HCT116 (cell line): ENCODE results near the gene IFT88. TPM values are rescaled to one million over a fixed set of nuclear protein-coding genes. Genes with fewer than 3 reads are reported as not detected.

Source experiments
- ATAC-seq: fragments of 200-7000 bp; cut with Tn5 transposase; 2 replicates; pipeline ENCODE4 v1.9.1; 2020; ENCODE audit warnings: mild to moderate bottlenecking, moderate library complexity
- BruUV-seq: library from RNA; stranded (reverse); fragments of 400-500 nt; replicated peaks from 2 replicates; lab custom pipeline; 2021; lab: Mats Ljungman, UMichigan
- CTCF ChIA-PET: fragments of 300-600 bp; sonication (Branson Sonifier 250); formaldehyde crosslinking; loops from one replicate; lab custom pipeline; 2021; ENCODE audit warnings: antibody characterized with exemption; lab: Charles Lee
- POLR2A ChIA-PET: fragments of 300-600, 350-600 bp; sonication (Branson Sonifier 250); formaldehyde crosslinking; loops from one replicate; lab custom pipeline; 2021; ENCODE audit warnings: antibody characterized with exemption; lab: Charles Lee
- RAD21 ChIA-PET, 2 experiments: fragments of 300-600 bp; sonication (Branson Sonifier 250); formaldehyde crosslinking; loops; one replicate each; lab custom pipeline; 2023; ENCODE audit warnings: low total read pairs in 2 of 2; ENCODE audit not compliant: uncharacterized antibody in 2 of 2, unreplicated experiment in 2 of 2, low non-redundant PET in 1 of 2; lab: Charles Lee
- DNase-seq: peaks from one replicate; pipeline ENCODE4 v3.0.0-alpha.2; 2010; ENCODE audit warnings: low read depth, low spot score
- H2AFZ ChIP-seq: fragments of 200-600 bp; shearing (Covaris generic), sonication (generic); 2 replicates; pipeline ENCODE4 v1.6.1; 2017; ENCODE audit warnings: low read depth, mixed run types, mixed read lengths, antibody characterized with exemption, low read length; ENCODE audit not compliant: poor library complexity, severe bottlenecking
- H3K27ac ChIP-seq: 2 replicates; pipeline ENCODE4 v1.5.1; 2012; ENCODE audit warnings: low read depth, low read length
- H3K27me3 ChIP-seq: fragments of 200-600 bp; sonication (generic); 2 replicates; pipeline ENCODE4 v1.6.1; 2016; ENCODE audit warnings: mixed run types, low read length, mixed read lengths; ENCODE audit not compliant: insufficient read depth
- H3K36me3 ChIP-seq, 2 experiments: fragments of 200-500 bp in 1 of 2; fragments of 200-600 bp in 1 of 2; sonication (Bioruptor generic) in 1 of 2; sonication (generic) in 1 of 2; 2 replicates each; pipeline versions ENCODE4 v1.5.1 to v1.6.1; 2014 to 2016; ENCODE audit warnings: low read length in 2 of 2, inconsistent platforms in 1 of 2, mixed read lengths in 1 of 2, mixed run types in 1 of 2; ENCODE audit not compliant: insufficient read depth in 2 of 2, control insufficient read depth in 1 of 2
- H3K4me1 ChIP-seq, 2 experiments: fragments of 200-600 bp in 1 of 2; sonication (generic) in 1 of 2; 2 replicates each; pipeline versions ENCODE4 v1.5.1 to v1.6.1; 2012 to 2017; ENCODE audit warnings: low read length in 2 of 2, inconsistent platforms in 1 of 2, mild to moderate bottlenecking in 1 of 2, mixed read lengths in 1 of 2, mixed run types in 1 of 2, moderate library complexity in 1 of 2; ENCODE audit not compliant: insufficient read depth in 2 of 2, control insufficient read depth in 1 of 2
- H3K4me2 ChIP-seq: fragments of 200-600 bp; sonication (generic); 2 replicates; pipeline ENCODE4 v1.6.1; 2017; ENCODE audit warnings: mixed run types, low read length, mixed read lengths
- H3K4me3 ChIP-seq, 2 experiments: fragments of 200-600 bp in 1 of 2; sonication (generic) in 1 of 2; replicated peaks in 1 of 2; 2 replicates each; pipeline ENCODE4 v1.5.1; 2011 to 2016; ENCODE audit warnings: low read length in 2 of 2, control low read depth in 1 of 2, low read depth in 1 of 2, mild to moderate bottlenecking in 1 of 2, mixed read lengths in 1 of 2, mixed run types in 1 of 2
- H3K79me2 ChIP-seq: fragments of 200-600 bp; sonication (generic); 2 replicates; pipeline ENCODE4 v1.6.1; 2017; ENCODE audit warnings: mild to moderate bottlenecking, mixed run types, low read length, moderate library complexity, mixed read lengths; ENCODE audit not compliant: insufficient read depth
- H3K9ac ChIP-seq: fragments of 200-600 bp; sonication (generic); 2 replicates; pipeline ENCODE4 v1.6.1; 2016; ENCODE audit warnings: low read length, mixed read lengths
- H3K9me2 ChIP-seq: fragments of 200-600 bp; sonication (generic), shearing (Covaris generic); 2 replicates; pipeline ENCODE4 v1.6.1; 2017; ENCODE audit warnings: mixed run types, mild to moderate bottlenecking, moderate library complexity; ENCODE audit not compliant: insufficient read depth
- H3K9me3 ChIP-seq, 2 experiments: fragments of 200-500 bp in 1 of 2; fragments of 200-600 bp in 1 of 2; sonication (Bioruptor generic) in 1 of 2; sonication (generic) in 1 of 2; 2 replicates each; pipeline ENCODE4 v1.6.1; 2014 to 2017; ENCODE audit warnings: low read length in 2 of 2, mixed read lengths in 2 of 2, inconsistent platforms in 1 of 2, low read depth in 1 of 2, mild to moderate bottlenecking in 1 of 2, mixed run types in 1 of 2, moderate library complexity in 1 of 2; ENCODE audit not compliant: control insufficient read depth in 1 of 2, insufficient read depth in 1 of 2
- H4K20me1 ChIP-seq: fragments of 200-600 bp; sonication (generic), shearing (Covaris generic); 2 replicates; pipeline ENCODE4 v1.6.1; 2017; ENCODE audit warnings: mixed run types, mild to moderate bottlenecking, moderate library complexity; ENCODE audit not compliant: insufficient read depth
- CBX3 ChIP-seq: IDR thresholded peaks from 2 replicates; pipeline ENCODE4 v1.6.1; 2012; ENCODE audit warnings: low read depth
- CEBPB ChIP-seq: IDR thresholded peaks from 2 replicates; pipeline ENCODE4 v1.6.1; 2012; ENCODE audit warnings: low read depth
- ELF1 ChIP-seq: IDR thresholded peaks from 2 replicates; pipeline ENCODE4 v1.6.1; 2012; ENCODE audit warnings: low read depth, borderline replicate concordance
- FOSL1 ChIP-seq: IDR thresholded peaks from 2 replicates; pipeline ENCODE4 v1.6.1; 2012; ENCODE audit warnings: low read depth
- JUND ChIP-seq: IDR thresholded peaks from 2 replicates; pipeline ENCODE4 v1.6.1; 2012
- POLR2AphosphoS5 ChIP-seq: IDR thresholded peaks from 2 replicates; pipeline ENCODE4 v1.6.1; 2011; ENCODE audit warnings: mild to moderate bottlenecking, low read depth, low read length, moderate library complexity
- RAD21 ChIP-seq: IDR thresholded peaks from 2 replicates; pipeline ENCODE4 v1.6.1; 2012; ENCODE audit warnings: low read depth, mild to moderate bottlenecking
- SIN3A ChIP-seq: IDR thresholded peaks from 2 replicates; pipeline ENCODE4 v1.6.1; 2012; ENCODE audit warnings: low read depth
- SP1 ChIP-seq: IDR thresholded peaks from 2 replicates; pipeline ENCODE4 v1.6.1; 2012; ENCODE audit warnings: low read depth
- SRF ChIP-seq: IDR thresholded peaks from 2 replicates; pipeline ENCODE4 v1.6.1; 2012; ENCODE audit warnings: low read depth
- TCF7L2 ChIP-seq: IDR thresholded peaks from 2 replicates; pipeline ENCODE4 v1.7.0; 2011; ENCODE audit warnings: borderline replicate concordance, inconsistent platforms; ENCODE audit not compliant: insufficient read depth, insufficient read length; ENCODE audit errors: extremely low read depth
- YY1 ChIP-seq: IDR thresholded peaks from 2 replicates; pipeline ENCODE4 v1.6.1; 2011; ENCODE audit warnings: low read length, low read depth, moderate library complexity, mild to moderate bottlenecking; ENCODE audit not compliant: insufficient replicate concordance; ENCODE audit errors: extremely low read depth
- ZFX ChIP-seq: fragments of 450-650 bp; IDR thresholded peaks from 2 replicates; pipeline ENCODE4 v1.6.1; 2017
- ZNF274 ChIP-seq: fragments of 200-500 bp; sonication (Bioruptor generic); IDR thresholded peaks from 2 replicates; pipeline ENCODE4 v1.6.1; 2014; ENCODE audit warnings: mild to moderate bottlenecking, low read depth, low read length, inconsistent platforms
- intact Hi-C: fragments of 100-400 bp; cut with micrococcal nuclease; formaldehyde crosslinking; loops from 2 replicates; pipeline ENCODE4 v1.10.0; 2022
- total RNA-seq: library from RNA; stranded (reverse); gene quantifications from one replicate; pipeline ENCODE4 v1.2.1, GENCODE V29; 2021; ENCODE audit not compliant: unreplicated experiment
- TF ChIP-seq, protein P1 (sequence below), 3 experiments: fragments of 200-600 bp in 1 of 3; sonication (generic) in 1 of 3; IDR thresholded peaks in 2 of 3; conservative IDR thresholded peaks in 1 of 3; 2 replicates each; pipeline ENCODE4 v1.5.1; 2012 to 2017; ENCODE audit warnings: low read depth in 2 of 3, low read length in 2 of 3, antibody characterized with exemption in 1 of 3, borderline replicate concordance in 1 of 3, control low read depth in 1 of 3, mild to moderate bottlenecking in 1 of 3, mixed read lengths in 1 of 3, mixed run types in 1 of 3, moderate library complexity in 1 of 3; ENCODE audit not compliant: insufficient read depth in 1 of 3
- TF ChIP-seq, protein P2 (sequence below): IDR thresholded peaks from 2 replicates; pipeline ENCODE4 v1.6.1; 2012; ENCODE audit warnings: low read depth

IFT88 gene
- total RNA-seq, 1 experiment from 2014 or later, result 13.1 TPM

DNA sequence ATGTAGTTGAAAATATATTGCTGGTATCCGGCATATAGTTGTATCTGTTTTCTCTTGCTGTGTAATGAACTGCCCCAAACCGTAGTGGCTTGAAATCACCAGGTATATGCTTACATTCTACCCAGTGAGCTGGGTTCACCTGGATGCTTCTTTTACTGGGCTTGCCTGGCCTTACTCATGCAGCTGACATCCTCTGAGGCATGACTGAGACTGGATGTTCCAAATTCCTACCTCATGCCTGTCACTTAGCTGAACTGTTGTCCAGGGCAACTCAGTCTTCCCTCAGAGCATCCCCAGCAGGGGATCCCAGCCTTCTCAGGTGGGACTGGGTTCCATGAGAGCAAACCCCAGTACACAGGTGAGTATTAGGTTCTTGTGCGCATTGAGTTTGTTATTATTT is 66.8 kb downstream of the IFT88 start (continued):
- TF ChIP-seq, protein P1, sequence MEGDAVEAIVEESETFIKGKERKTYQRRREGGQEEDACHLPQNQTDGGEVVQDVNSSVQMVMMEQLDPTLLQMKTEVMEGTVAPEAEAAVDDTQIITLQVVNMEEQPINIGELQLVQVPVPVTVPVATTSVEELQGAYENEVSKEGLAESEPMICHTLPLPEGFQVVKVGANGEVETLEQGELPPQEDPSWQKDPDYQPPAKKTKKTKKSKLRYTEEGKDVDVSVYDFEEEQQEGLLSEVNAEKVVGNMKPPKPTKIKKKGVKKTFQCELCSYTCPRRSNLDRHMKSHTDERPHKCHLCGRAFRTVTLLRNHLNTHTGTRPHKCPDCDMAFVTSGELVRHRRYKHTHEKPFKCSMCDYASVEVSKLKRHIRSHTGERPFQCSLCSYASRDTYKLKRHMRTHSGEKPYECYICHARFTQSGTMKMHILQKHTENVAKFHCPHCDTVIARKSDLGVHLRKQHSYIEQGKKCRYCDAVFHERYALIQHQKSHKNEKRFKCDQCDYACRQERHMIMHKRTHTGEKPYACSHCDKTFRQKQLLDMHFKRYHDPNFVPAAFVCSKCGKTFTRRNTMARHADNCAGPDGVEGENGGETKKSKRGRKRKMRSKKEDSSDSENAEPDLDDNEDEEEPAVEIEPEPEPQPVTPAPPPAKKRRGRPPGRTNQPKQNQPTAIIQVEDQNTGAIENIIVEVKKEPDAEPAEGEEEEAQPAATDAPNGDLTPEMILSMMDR (IDR thresholded peaks at IDR 0.05 in 2 of 3, conservative IDR thresholded peaks at IDR 0.05 in 1 of 3; ENCODE audit: borderline replicate concordance in 1 of 3, insufficient read depth in 1 of 3, low read depth in 2 of 3, low read length in 2 of 3), result no peak
- TF ChIP-seq CEBPB (no peak), CBX3 (no peak), SRF (no peak), RAD21 (no peak)

DNA sequence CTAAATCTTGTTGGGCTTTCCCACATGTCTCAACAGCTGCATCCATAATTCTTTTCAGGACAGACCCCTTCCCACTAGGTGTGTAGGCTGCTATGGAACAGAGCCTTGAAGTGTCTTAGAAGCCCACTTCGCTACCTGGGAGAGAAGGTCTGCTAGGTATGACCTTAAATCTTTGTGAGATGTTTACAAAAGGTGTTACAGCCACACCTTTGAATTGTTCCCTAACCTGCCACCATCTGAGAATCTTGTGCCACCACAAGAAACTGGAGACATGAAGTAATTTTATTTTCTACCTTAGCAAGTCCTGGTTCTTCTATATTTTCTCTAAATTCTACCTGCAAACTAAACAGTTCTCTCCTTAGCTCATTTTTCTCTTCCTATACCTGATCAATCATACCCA is 69.1 kb downstream of the IFT88 start:
- DNase-seq, result no peak
- no peak overlapping the region for H3K4me3 ChIP-seq
- intact Hi-C loops, result no loop called here
- ChIA-PET CTCF (no interaction called here), RAD21 (no interaction called here), POLR2A (no interaction called here)
- no peak overlapping the region for H2AFZ ChIP-seq
- H3K4me1 ChIP-seq, result no peaks in the 10 kb centered on the region
- H3K79me2 ChIP-seq, result no peaks in the 10 kb centered on the region
- no peaks in the 10 kb centered on the region for H3K27me3 ChIP-seq
- no peaks in the 10 kb centered on the region for H3K9me3 ChIP-seq
- no peaks in the 10 kb centered on the region for H4K20me1 ChIP-seq
- no peaks in the 10 kb centered on the region for H3K9me2 ChIP-seq
- no peak overlapping the region for H3K9ac ChIP-seq
- H3K36me3 ChIP-seq, result no peaks in the 10 kb centered on the region
- ATAC-seq, result no peak
- no peak overlapping the region for H3K4me2 ChIP-seq
- no TSS peak for BruUV-seq
- H3K27ac ChIP-seq, result no peak overlapping the region
- TF ChIP-seq JUND (no peak), YY1 (no peak), FOSL1 (no peak), SIN3A (no peak), POLR2AphosphoS5 (no peak), ZFX (no peak), SRF (no peak), SP1 (no peak), ELF1 (no peak), TCF7L2 (no peak), ZNF274 (no peak)
- TF ChIP-seq, protein P2, sequence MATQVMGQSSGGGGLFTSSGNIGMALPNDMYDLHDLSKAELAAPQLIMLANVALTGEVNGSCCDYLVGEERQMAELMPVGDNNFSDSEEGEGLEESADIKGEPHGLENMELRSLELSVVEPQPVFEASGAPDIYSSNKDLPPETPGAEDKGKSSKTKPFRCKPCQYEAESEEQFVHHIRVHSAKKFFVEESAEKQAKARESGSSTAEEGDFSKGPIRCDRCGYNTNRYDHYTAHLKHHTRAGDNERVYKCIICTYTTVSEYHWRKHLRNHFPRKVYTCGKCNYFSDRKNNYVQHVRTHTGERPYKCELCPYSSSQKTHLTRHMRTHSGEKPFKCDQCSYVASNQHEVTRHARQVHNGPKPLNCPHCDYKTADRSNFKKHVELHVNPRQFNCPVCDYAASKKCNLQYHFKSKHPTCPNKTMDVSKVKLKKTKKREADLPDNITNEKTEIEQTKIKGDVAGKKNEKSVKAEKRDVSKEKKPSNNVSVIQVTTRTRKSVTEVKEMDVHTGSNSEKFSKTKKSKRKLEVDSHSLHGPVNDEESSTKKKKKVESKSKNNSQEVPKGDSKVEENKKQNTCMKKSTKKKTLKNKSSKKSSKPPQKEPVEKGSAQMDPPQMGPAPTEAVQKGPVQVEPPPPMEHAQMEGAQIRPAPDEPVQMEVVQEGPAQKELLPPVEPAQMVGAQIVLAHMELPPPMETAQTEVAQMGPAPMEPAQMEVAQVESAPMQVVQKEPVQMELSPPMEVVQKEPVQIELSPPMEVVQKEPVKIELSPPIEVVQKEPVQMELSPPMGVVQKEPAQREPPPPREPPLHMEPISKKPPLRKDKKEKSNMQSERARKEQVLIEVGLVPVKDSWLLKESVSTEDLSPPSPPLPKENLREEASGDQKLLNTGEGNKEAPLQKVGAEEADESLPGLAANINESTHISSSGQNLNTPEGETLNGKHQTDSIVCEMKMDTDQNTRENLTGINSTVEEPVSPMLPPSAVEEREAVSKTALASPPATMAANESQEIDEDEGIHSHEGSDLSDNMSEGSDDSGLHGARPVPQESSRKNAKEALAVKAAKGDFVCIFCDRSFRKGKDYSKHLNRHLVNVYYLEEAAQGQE, result no peak
- TF ChIP-seq, protein P1 (IDR thresholded peaks at IDR 0.05 in 2 of 3, conservative IDR thresholded peaks at IDR 0.05 in 1 of 3; ENCODE audit: borderline replicate concordance in 1 of 3, insufficient read depth in 1 of 3, low read depth in 2 of 3, low read length in 2 of 3), result no peak
